HG03558 (cell line): ENCODE results near the gene GPR151.

Experiments used
- ATAC-seq: cut with Tn5 transposase; IDR thresholded peaks from one replicate; pipeline ENCODE4 v1.9.1; 2021; ENCODE audit warnings: moderate number of reproducible peaks; ENCODE audit not compliant: unreplicated experiment; ENCODE audit errors: extremely low read depth

GPR151 gene

DNA sequence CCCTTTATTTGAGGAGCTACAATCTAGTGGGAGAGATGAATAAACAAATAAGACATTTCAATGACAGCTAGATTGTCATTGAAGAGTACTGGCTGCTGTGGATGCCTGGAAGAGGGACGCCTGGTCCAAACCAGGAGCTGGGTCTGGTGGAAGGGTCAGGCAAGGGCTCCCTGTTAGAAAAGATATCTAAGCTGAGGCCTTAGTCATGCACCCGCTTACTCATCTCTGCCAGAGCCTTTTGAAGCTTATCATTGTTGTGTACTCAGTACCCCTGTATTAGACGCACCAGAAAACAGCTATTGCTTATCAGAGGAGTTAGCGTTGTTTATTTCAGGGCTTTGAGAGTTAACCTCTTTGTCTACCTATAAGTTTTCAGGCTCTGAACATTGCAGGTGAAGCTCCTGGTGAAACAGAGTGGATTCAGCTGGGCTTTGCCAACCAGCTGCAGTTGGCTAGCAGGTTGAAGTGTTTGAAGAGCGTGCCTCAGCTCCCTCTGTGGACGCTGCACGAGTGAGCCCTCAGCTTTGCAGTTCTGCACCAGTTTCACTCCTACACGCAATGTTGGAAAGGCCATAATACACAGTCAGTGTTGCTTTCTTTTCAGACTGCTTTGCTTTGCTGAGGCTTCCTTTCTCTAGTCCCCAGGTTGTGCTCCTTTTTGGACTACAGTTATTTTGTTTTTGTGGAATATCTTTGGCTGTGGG is 5.6 kb upstream of the GPR151 start:
- ATAC-seq = no peak

DNA sequence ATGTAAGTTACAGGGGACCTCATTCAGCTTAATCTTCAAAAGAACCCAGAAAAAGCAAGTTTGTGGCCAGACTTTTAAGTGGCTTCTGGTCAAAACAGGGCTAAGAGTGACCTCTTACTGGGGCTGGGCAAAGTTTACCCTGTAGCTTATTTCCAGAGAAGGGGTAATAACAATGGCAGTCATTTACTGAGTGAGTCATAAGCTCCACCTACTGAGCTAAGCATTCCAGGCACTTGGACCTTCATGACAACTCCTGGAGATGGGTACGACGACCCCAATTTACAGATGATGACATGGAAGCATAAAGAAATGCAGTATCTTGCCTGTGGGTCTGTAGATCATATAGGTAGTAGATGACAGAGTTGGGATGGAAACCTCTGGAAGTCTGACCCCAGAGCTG is 4.7 kb upstream of the GPR151 start:
- ATAC-seq = no peak

GRCh38 chr5:146519554-146519953 is 3.6 kb upstream of the GPR151 start:
- no peak for ATAC-seq

DNA sequence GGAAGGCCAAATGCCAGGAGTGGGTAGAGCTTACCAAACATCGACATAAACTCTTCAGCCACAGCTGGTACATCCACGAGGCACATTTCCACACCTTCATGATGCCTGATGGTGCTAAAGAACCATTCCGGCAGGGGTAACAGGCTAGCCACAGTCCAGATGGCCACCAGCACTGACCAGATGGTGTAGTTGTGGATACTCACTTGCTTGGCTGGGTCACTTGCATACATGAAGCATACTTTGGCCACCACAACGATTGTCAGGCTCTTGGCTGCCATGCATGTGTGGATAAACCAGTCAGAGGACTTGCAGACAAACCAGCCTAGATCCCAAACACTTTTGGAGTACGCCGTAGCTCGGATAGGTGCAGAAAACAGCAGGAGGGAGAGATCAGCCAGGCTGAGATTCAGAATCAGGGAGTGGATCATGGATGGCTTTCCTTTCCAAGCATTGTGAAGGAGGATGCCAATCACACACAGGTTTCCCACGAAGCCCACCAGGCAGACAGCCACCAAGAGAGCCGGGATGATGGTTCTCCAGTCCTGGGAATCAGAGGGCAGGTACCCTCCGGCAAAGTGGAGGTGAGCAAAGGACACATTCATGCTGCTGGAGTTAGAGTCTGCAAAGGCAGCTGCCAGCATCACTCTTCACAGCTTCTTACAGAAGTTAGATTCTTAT is 378 bp downstream of the GPR151 start:
- ATAC-seq = no peak

- ATAC-seq = no peak
These were observed 1.4 kb downstream of the GPR151 start for GRCh38 chr5:146514575-146514974.

GRCh38 chr5:146513462-146513861 is 2.5 kb downstream of the GPR151 start:
- no peak for ATAC-seq

DNA sequence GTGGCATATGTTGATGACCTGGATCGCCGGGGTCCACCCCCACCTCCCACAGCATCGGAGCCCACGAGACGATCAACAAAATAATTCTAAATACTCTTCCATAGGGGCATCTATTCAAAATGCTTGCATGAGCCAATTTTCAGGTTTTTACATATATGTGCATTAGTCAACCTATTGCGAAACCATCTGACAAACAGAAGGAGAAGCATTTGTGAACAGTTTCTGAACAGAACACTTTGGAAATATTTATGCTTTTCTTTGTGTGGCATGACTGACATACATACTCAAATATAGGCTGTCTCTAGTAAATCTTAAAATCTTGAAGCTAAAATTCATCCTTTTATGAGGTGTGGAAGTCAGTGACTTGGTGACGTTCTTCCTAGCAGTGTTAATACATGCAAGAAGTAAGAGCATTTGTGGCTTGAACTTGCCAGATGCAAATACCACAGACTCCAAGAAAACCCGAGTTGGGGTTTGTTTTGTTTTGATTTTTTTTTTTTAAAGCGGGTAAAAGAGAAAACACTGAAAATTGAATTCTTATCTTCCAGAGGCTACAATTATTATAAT is 5.3 kb downstream of the GPR151 start:
- no peak for ATAC-seq

DNA sequence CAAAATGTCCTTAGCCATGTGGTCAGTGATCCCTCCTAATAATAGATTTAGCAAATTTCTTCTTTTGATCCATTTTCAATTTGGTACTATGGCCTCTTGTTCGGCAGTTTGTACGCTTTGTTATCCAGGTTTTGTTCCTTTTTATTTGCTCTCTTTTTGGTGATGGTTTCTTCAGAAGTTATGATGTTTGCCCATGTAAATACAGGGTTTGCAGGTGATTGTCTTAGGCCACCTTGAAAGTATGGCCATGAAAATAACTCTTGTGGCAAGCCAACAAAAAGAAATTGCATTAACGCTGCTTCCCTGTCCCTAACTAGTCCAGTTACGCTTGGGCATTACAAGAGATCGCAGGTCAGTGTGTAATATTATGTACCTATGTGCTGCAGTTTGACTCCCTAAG is 8.6 kb downstream of the GPR151 start:
- no peak for ATAC-seq

DNA sequence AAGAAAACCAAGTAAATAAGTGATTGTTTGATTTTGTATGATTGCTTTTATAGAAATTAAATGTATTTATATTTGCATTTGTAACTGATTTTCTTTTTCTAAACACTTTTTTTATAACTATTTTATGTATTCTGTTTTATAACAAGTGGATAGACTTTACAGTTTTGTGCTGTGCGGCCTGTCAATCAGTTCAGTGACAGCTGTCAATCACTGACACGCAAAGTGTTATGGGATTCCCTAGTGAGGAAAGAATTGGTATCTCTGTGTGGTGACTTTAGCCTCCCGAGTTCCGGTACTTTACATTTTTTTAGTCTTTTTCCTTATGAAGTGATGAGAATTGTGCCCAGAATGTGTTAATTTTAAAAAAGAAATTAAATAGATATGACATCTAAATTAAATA is 16.3 kb downstream of the GPR151 start:
- ATAC-seq = no peak

DNA sequence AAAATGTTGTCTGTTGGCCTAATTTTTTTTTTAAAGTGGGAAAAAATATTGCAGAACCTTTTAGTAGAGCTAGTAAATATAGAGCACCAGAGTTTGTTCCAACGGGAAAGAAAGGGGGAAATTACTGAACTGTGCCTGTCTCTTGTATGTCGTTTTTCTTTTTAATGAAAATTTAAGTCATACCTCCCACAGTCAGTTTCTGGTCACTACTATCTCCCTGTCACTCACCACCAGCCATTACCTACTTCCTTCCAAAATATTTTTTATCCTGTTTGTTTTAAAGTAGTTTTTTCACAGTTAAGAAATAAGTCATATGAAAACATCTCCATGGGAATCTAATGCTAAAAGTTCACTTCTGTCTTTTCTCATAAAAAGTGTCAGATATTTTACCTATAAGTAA is 21.3 kb downstream of the GPR151 start:
- ATAC-seq = no peak

- ATAC-seq = no peak
These were observed 25.7 kb downstream of the GPR151 start for GRCh38 chr5:146490089-146490843.

- no peak for ATAC-seq
These were observed 31.1 kb downstream of the GPR151 start for GRCh38 chr5:146484714-146485391.

- no peak for ATAC-seq
These were observed 33.2 kb downstream of the GPR151 start for GRCh38 chr5:146482775-146483174.

- no peak for ATAC-seq
These were observed 40.1 kb downstream of the GPR151 start for GRCh38 chr5:146475906-146476305.

DNA sequence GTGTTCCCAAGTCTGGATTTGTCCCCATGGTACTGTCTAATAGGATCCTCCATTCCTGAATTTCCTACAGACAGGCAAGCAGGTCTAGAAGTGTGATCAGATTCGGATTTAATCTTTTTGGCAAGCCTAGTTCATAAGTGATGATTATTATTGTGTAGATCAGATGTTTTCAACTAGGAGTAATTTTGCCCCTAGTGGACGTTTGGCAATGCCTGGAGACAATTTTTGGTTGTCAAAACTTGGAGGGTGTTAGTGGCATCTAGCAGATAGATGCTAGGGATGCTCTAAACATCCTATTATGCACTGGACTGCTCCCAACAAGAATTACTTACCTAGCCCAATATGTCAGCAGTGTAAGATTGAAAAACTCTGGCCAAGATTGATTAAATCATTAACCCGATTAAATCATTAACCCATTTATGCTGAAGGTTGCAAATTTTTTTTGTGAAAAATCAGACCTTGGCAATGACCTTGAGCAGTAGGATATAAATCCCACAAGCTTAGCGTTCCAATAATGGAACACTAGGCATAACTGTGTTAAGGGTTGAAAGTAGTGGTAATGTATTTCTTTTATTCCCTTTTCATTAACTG is 40.7 kb downstream of the GPR151 start:
- ATAC-seq = no peak

DNA sequence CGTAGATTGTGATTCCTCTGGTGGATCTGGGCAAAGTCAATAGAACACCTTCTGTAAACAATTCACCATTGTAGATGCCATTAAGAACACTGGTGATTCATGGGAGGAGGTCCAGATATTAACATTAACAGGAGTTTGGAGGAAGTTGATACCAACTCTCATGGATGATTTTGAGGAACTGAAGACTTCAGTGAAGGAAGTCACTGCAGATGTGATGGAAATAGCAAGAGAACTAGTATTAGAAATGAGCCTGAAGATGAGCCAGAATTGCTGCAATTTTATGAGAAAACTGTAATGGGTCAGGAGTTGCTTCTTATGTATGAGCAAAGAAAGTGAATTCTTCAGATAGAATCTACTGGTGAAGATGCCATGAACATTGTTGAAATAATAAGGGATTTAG is 41.9 kb downstream of the GPR151 start:
- ATAC-seq = no peak

- no peak for ATAC-seq
These were observed 48.2 kb downstream of the GPR151 start for GRCh38 chr5:146467760-146468159.

- ATAC-seq = no peak
These were observed 49.3 kb downstream of the GPR151 start for GRCh38 chr5:146466521-146467349.

- ATAC-seq = no peak
These were observed 52.5 kb downstream of the GPR151 start for GRCh38 chr5:146463446-146463845.
